Amniotic epithelial cell (primary cell): ENCODE results near the gene PM20D1.
"Not testable (repeated sequence)": the region's sequence is repeated elsewhere in the genome, so short reads cannot be mapped to it uniquely, and the experiment has no call there.

Experiments
- DNase-seq: peaks from one replicate; pipeline ENCODE4 v3.0.0-alpha.2; 2010; ENCODE audit warnings: low read depth

The PM20D1 gene, protein sequence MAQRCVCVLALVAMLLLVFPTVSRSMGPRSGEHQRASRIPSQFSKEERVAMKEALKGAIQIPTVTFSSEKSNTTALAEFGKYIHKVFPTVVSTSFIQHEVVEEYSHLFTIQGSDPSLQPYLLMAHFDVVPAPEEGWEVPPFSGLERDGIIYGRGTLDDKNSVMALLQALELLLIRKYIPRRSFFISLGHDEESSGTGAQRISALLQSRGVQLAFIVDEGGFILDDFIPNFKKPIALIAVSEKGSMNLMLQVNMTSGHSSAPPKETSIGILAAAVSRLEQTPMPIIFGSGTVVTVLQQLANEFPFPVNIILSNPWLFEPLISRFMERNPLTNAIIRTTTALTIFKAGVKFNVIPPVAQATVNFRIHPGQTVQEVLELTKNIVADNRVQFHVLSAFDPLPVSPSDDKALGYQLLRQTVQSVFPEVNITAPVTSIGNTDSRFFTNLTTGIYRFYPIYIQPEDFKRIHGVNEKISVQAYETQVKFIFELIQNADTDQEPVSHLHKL

GRCh38 chr1:205849619-205850355 is at the start of gene PM20D1:
Gene PM20D1 (minus strand): TSS chr1:205850132. CDS start chr1:205850072, 60 bp downstream.
- DNase-seq: peak; percentile 91

- no peak for DNase-seq
Observed at GRCh38 chr1:205896351-205896750, 46.4 kb upstream of the PM20D1 start.

- not testable (repeated sequence) for DNase-seq
Observed at GRCh38 chr1:205894119-205894518, 44.2 kb upstream of the PM20D1 start.

DNA sequence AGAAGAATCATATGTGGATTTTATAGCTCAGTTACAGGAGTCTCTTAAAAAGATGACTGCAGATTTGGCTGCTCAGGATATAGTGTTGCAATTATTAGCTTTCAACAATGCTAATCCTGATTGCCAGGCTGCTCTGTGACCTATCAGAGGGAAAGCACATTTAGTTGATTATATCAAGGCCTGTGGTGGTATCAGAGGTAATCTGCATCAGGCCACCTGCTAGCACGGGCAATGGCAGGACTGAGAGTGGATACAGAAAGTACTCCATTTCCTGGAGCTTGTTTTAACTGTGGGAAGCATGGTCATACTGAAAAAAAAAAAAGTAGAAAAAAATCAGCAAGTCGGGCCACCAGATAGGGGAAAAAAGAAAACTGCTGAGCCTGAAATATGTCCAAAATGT is 42.2 kb upstream of the PM20D1 start:
- not testable (repeated sequence) for DNase-seq

- not testable (repeated sequence) for DNase-seq
Observed at GRCh38 chr1:205891481-205891880, 41.5 kb upstream of the PM20D1 start.

- peak; percentile 17 for DNase-seq
Observed at GRCh38 chr1:205890631-205891030, 40.7 kb upstream of the PM20D1 start.

DNA sequence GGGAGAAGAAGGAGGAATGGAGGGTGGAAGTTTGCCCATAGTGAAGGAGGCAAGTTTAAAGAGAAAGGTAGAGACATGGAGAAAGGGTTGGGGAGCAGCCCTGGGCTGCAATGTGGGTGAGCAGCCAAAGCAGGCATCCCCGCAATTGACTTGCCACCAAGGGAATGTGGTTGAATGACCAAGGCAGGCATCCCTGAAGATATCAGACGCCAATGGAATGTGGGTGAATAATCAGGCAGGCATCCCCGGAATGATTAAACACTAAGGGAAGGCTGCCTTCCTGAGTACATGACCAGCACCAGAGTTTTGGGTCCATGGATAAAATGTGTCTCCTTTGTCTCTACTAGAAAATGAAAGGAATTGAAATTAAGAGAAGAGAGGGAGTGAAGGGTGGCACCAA is 39.8 kb upstream of the PM20D1 start:
- peak; percentile 81 for DNase-seq

DNA sequence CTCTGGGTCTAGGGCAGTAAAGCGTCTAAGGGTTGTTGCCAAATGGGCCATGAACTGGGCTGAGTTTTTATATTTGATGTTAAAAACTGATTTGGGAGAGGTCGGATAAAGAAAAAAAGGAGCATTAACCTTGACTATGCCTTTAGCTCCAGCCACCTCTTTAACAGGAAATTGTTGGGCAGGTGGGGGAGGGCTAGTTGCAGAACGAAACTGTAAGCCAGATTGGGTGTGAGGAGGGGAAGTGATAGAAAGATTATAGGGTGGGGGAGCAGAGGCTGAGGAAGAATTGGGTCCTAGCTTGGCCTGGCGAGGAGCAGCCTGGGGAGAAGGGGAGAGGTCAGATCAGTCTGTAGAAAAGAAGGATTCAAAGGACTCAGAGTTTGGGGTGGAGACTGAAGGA is 39.1 kb upstream of the PM20D1 start:
- not testable (repeated sequence) for DNase-seq

DNA sequence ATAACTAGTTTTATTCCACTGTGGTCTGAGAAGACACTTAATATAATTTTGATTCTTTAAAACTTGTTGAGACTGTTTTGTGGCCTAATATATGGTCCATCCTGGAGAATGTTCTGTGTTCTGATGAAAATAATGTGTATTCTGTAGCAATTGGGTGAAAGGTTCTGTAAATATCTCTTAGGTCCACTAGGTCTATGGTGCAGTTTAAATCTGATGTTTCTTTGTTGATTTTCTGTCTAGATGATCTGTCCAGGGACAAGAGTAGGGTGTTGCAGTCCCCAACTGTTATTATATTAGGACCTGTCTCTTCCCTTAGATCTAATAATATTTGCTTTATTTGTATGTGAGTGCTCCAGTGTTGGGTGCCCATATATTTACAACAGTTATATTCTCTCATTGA is 33.9 kb upstream of the PM20D1 start:
- no peak for DNase-seq

GRCh38 chr1:205880923-205881322 is 31.0 kb upstream of the PM20D1 start:
- DNase-seq: no peak

- DNase-seq: no peak
Observed at GRCh38 chr1:205879974-205880373, 30.0 kb upstream of the PM20D1 start.

- no peak for DNase-seq
Observed at GRCh38 chr1:205878026-205878425, 28.1 kb upstream of the PM20D1 start.

- not testable (repeated sequence) for DNase-seq
Observed at GRCh38 chr1:205873148-205873547, 23.2 kb upstream of the PM20D1 start.

- DNase-seq: no peak
Observed at GRCh38 chr1:205870236-205870635, 20.3 kb upstream of the PM20D1 start.

DNA sequence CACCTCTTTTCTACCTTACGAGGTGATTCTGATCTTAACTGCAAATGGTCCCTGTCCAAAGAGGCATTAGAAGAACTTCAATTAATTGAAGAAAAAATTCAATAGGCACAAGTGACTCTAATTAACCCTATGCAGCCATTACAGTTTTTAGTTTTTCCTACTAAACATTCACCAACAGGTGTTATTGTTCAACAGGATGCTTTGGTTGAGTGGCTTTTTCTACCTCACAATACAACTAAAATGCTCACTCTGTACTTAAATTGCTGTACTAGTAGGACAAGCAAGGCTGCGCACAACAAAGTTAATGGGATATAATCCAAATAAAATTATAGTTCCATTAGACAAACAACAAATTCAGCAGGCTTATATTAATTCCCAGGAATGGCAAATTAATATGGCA is 11.6 kb upstream of the PM20D1 start:
- DNase-seq: no peak

GRCh38 chr1:205858141-205858961 is 8.4 kb upstream of the PM20D1 start:
- DNase-seq: no peak

- DNase-seq: not testable (repeated sequence)
Observed at GRCh38 chr1:205857501-205857900, 7.6 kb upstream of the PM20D1 start.

DNA sequence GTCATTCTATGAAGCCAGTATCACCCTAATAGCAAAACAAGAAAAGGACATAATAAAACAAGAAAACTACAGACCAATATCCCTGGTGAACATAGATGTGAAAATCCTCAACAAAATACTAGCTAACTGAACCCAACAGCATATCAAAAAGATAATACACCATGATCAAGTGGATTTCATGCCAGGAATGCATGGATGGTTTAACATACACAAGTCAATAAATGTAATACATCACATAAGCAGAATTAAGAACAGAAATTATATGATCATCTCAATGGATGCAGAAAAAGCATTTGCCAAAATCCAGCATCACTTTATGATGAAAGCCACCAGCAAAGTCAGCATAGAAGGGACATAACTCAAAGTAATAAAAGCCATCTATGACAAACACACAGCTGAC is 6.5 kb upstream of the PM20D1 start:
- DNase-seq: no peak

DNA sequence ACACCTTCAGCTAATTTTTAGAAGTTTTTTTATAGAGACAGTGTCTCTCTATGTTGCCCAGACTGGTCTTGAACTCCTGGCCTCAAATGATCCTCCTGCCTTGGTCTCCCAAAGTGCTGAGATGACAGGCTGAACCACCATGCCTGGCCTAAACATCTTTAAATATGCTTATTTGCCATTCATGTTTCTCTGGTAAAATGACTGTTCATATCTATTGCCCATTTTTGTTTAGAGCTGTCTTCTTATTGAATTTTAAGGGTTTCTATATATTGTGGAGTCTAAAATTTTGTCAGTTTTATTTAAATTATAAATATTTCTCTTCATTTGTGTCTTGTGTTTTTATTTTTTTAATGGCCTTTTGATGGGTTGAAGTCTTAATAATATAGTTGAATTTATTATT is 3.0 kb upstream of the PM20D1 start:
- no peak for DNase-seq

DNA sequence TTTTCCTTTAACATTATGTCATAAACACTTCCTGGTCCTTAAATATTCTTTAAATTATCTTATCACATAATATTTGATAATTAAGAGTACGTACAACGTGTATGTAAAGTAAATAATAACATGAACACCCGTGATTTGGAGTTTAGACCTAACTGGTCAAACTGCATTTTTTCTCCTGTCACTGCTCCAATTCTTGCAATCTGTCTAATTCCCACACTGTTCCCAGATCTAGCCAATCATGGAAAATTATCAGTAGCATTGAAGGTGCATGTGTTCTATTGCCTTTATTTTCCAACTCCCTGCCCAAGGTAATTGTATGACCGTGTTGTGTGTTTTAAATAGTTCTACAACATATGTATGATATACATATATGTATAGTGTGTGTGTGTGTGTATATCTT is 2.1 kb upstream of the PM20D1 start:
- DNase-seq: no peak

DNA sequence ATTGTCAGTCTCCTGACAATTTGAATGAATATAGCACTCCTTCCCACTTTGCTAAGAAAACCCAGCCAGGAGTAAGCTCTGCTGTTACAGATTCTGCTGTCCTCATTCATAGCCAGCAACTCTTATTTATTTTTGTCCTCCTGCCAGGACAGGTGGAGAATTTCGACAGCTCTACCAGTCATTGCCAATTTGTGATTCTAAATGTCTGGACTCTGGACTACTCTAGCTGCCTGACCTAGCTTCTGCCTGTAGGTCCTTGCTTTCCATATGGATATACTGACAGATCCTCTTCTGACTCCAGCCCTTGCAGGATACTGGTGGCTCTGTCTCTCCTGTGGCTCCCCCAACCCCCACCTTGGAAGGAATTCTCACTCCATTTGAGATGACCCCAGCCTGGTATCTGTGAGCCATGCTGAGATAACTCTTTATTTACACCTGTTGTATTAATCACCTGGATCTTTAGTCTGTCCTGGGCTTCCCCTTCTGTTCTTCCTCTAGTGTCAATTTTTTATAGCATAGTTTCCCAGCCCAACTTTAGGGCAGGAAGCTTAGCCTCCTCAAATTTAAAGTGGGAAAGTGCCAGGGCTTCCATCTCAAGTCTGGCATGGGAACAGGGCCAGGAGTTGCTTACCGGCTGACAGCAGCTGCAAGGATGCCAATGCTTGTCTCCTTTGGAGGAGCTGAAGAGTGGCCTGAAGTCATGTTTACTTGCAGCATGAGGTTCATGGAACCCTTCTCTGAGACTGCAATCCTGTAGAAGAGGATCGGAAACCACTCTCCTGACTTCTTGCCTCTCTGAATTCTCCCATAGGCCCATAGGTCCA is 6.7 kb downstream of the PM20D1 start:
- DNase-seq: no peak
